HG02852 (cell line): ENCODE data around the gene METTL15.
"Not testable (repeated sequence)": the region's sequence is repeated elsewhere in the genome, so short reads cannot be mapped to it uniquely, and the experiment has no call there.

ENCODE experiments used
- ATAC-seq: cut with Tn5 transposase; IDR thresholded peaks from one replicate; pipeline ENCODE4 v1.9.1; 2021; ENCODE audit warnings: mild to moderate bottlenecking, moderate library complexity; ENCODE audit not compliant: unreplicated experiment

The METTL15 gene

GRCh38 chr11:28289444-28289843 lies 181.3 kb downstream of the METTL15 start:
- no peak for ATAC-seq

GRCh38 chr11:28290995-28291394 lies 182.8 kb downstream of the METTL15 start:
- ATAC-seq: not testable (repeated sequence)

GRCh38 chr11:28296426-28296825 lies 188.2 kb downstream of the METTL15 start:
- peak; percentile 98 for ATAC-seq

GRCh38 chr11:28298209-28298608 lies 190.0 kb downstream of the METTL15 start:
- no peak for ATAC-seq

- no peak for ATAC-seq
Observed at GRCh38 chr11:28303477-28304191, 195.4 kb downstream of the METTL15 start.

GRCh38 chr11:28315440-28315839 lies 207.3 kb downstream of the METTL15 start:
- ATAC-seq: no peak

- no peak for ATAC-seq
Observed at GRCh38 chr11:28318871-28319270, 210.7 kb downstream of the METTL15 start.

- no peak for ATAC-seq
Observed at GRCh38 chr11:28323621-28324020, 215.4 kb downstream of the METTL15 start.

- not testable (repeated sequence) for ATAC-seq
Observed at GRCh38 chr11:28332393-28332792, 224.2 kb downstream of the METTL15 start.

GRCh38 chr11:28337701-28338100 lies 229.5 kb downstream of the METTL15 start:
- ATAC-seq: no peak

GRCh38 chr11:28338371-28338770 lies 230.2 kb downstream of the METTL15 start:
- no peak for ATAC-seq

GRCh38 chr11:28339488-28339887 lies 231.3 kb downstream of the METTL15 start:
- no peak for ATAC-seq

- ATAC-seq: no peak
Observed at GRCh38 chr11:28342716-28343115, 234.5 kb downstream of the METTL15 start.

- no peak for ATAC-seq
Observed at GRCh38 chr11:28343304-28344233, 235.4 kb downstream of the METTL15 start.

- no peak for ATAC-seq
Observed at GRCh38 chr11:28346209-28346608, 238.0 kb downstream of the METTL15 start.

- no peak for ATAC-seq
Observed at GRCh38 chr11:28346721-28347120, 238.5 kb downstream of the METTL15 start.

- ATAC-seq: no peak
Observed at GRCh38 chr11:28347371-28347770, 239.2 kb downstream of the METTL15 start.

GRCh38 chr11:28350216-28350615 lies 242.0 kb downstream of the METTL15 start:
- ATAC-seq: no peak

GRCh38 chr11:28353991-28354390 lies 245.8 kb downstream of the METTL15 start:
- no peak for ATAC-seq

GRCh38 chr11:28366549-28367346 lies 258.6 kb downstream of the METTL15 start:
- no peak for ATAC-seq

GRCh38 chr11:28378095-28378494 lies 269.9 kb downstream of the METTL15 start:
- not testable (repeated sequence) for ATAC-seq
